C4-2B (cell line): ENCODE measurements around the gene RPH3AL.

Source experiments
- ZFX ChIP-seq: fragments of 450-650 bp; IDR thresholded peaks from 2 replicates; pipeline ENCODE4 v1.6.1; 2017
- TF ChIP-seq, protein P1 (sequence below): fragments of 450-650 bp; conservative IDR thresholded peaks from 2 replicates; pipeline ENCODE4 v1.5.1; 2017; ENCODE audit warnings: mild to moderate bottlenecking

DNA sequence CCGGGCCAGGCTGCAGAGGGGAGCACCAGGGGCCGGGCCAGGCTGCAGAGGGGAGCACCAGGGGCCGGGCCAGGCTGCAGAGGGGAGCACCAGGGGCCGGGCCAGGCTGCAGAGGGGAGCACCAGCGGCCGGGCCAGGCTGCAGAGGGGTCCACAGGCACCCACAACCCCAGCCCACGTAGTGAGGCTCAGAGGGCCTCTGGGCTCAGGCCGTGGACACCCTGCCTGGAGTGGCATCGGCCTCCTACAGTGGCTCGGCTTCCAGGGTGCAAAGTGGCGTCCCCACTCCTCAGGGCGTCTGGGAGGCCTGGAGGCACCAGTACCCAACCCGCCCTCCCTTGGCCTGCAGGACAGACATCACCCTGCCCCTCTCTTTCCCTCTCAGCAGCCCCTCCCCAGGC, 180.7 kb downstream of the RPH3AL start:
- TF ChIP-seq, protein P1, sequence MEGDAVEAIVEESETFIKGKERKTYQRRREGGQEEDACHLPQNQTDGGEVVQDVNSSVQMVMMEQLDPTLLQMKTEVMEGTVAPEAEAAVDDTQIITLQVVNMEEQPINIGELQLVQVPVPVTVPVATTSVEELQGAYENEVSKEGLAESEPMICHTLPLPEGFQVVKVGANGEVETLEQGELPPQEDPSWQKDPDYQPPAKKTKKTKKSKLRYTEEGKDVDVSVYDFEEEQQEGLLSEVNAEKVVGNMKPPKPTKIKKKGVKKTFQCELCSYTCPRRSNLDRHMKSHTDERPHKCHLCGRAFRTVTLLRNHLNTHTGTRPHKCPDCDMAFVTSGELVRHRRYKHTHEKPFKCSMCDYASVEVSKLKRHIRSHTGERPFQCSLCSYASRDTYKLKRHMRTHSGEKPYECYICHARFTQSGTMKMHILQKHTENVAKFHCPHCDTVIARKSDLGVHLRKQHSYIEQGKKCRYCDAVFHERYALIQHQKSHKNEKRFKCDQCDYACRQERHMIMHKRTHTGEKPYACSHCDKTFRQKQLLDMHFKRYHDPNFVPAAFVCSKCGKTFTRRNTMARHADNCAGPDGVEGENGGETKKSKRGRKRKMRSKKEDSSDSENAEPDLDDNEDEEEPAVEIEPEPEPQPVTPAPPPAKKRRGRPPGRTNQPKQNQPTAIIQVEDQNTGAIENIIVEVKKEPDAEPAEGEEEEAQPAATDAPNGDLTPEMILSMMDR: no peak
- no peak for TF ChIP-seq ZFX
